ENCODE results near the gene ARHGAP26. TPM values are rescaled to one million over a fixed set of nuclear protein-coding genes. Genes with fewer than 3 reads are reported as not detected.

Gene ARHGAP26
- total RNA-seq, 1 experiment from 2014 or later = 65.5 TPM

DNA sequence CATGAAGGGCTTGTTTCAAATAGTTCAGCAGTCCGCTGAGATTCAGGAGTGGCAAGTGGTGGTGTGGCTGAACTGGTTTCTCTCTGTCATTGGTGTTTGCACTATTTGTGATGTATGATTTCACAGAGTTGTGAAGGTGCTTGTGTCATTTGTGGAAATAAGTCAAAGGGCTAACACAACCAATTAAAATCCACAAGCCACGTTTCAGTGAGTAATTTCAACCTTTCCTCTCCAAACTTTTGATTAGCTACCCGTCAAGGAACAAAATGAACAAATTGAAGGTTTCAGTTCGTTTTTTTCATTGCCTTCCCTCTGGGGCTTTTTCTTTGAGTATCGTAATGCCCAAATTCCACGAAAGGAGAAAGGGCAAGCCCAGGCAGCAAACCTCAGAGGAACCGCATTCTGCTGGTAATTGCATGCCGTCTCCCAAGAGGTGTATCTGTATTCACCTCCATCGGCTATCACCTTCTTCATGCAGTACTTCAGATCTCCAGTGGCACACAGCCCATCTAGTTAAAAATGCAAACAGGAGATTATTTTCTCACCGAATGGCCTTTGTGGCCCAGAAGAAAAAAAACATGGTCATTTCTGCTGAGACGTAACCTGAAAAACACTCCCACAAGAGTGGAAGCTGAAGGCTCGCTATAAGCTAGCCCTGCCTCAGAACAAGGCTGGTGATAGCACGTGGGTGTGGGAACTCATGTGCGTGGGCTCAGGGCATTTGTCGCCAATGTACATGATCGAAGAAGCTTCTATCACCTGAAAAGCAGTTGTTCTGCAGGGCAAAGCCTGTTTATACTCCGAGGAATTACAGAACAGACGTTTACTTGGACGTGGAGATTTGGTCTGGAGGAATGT, 436.2 kb downstream of the ARHGAP26 start:
- no TSS peak for BruUV-seq (replicated peaks)
- TF ChIP-seq, protein P1, sequence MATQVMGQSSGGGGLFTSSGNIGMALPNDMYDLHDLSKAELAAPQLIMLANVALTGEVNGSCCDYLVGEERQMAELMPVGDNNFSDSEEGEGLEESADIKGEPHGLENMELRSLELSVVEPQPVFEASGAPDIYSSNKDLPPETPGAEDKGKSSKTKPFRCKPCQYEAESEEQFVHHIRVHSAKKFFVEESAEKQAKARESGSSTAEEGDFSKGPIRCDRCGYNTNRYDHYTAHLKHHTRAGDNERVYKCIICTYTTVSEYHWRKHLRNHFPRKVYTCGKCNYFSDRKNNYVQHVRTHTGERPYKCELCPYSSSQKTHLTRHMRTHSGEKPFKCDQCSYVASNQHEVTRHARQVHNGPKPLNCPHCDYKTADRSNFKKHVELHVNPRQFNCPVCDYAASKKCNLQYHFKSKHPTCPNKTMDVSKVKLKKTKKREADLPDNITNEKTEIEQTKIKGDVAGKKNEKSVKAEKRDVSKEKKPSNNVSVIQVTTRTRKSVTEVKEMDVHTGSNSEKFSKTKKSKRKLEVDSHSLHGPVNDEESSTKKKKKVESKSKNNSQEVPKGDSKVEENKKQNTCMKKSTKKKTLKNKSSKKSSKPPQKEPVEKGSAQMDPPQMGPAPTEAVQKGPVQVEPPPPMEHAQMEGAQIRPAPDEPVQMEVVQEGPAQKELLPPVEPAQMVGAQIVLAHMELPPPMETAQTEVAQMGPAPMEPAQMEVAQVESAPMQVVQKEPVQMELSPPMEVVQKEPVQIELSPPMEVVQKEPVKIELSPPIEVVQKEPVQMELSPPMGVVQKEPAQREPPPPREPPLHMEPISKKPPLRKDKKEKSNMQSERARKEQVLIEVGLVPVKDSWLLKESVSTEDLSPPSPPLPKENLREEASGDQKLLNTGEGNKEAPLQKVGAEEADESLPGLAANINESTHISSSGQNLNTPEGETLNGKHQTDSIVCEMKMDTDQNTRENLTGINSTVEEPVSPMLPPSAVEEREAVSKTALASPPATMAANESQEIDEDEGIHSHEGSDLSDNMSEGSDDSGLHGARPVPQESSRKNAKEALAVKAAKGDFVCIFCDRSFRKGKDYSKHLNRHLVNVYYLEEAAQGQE (IDR thresholded peaks at IDR 0.05; ENCODE audit: insufficient read depth in 1 of 2, low read depth in 2 of 2, low read length in 1 of 2) = no peak
- H3K4me1 ChIP-seq (ENCODE audit: control insufficient read depth, insufficient read depth, low read length) = peaks cover 3% of the 10 kb centered on the region; the same call in 1 of the 2 replicates
- in situ Hi-C loops (cut with HindIII; ENCODE audit: low pct_unique_long_range_greater_than_20kb, low sequenced_read_pairs) (no loop called here), intact Hi-C loops (cut with micrococcal nuclease; ENCODE audit: unreplicated experiment) (no loop called here)
- ChIA-PET CTCF (no interaction called here), POLR2A (no interaction called here)
- no peaks in the 10 kb centered on the region for H3K9me3 ChIP-seq (ENCODE audit: control insufficient read depth, insufficient read depth, low read depth, low read length)
- H3K27ac ChIP-seq (ENCODE audit: low read length) = no peak overlapping the region
- H3K27me3 ChIP-seq (ENCODE audit: control insufficient read depth, insufficient read depth, low read length) = no peaks in the 10 kb centered on the region
- no peak for DNase-seq (ENCODE audit: low read depth, low spot score)
- ATAC-seq = no peak
- no peak overlapping the region for H3K4me3 ChIP-seq (ENCODE audit: low read depth in 2 of 2, low read length in 2 of 2)
- H3K36me3 ChIP-seq (ENCODE audit: control insufficient read depth, insufficient read depth, low read length) = no peaks in the 10 kb centered on the region

DNA sequence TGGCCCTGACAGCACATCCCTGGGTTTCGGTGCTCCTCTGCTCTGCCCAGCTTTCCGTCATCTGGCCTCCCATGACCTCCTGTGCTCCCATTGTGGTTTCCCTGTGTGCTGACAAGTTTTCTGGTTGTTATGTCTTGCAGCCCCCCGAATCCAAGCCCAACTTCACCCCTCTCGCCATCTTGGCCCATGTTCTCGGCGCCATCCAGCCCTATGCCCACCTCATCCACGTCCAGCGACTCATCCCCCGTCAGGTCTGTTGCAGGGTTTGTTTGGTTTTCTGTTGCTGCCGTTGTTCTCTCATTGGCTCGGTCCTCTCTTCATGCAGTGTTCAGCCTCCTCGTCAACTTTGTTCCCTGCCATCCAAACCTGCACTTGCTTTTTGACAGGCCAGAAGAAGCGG, 436.9 kb downstream of the ARHGAP26 start:
- H3K27ac ChIP-seq (ENCODE audit: low read length) = no peak overlapping the region
- in situ Hi-C loops (cut with HindIII; ENCODE audit: low pct_unique_long_range_greater_than_20kb, low sequenced_read_pairs) (no loop called here), intact Hi-C loops (cut with micrococcal nuclease; ENCODE audit: unreplicated experiment) (no loop called here)
- no TSS peak for BruUV-seq (replicated peaks)
- H3K27me3 ChIP-seq (ENCODE audit: control insufficient read depth, insufficient read depth, low read length) = no peaks in the 10 kb centered on the region
- DNase-seq (ENCODE audit: low read depth, low spot score) = no peak
- ChIA-PET POLR2A (no interaction called here), CTCF (no interaction called here)
- H3K4me1 ChIP-seq (ENCODE audit: control insufficient read depth, insufficient read depth, low read length) = peaks cover 3% of the 10 kb centered on the region; the same call in 1 of the 2 replicates
- H3K36me3 ChIP-seq (ENCODE audit: control insufficient read depth, insufficient read depth, low read length) = no peaks in the 10 kb centered on the region
- no peaks in the 10 kb centered on the region for H3K9me3 ChIP-seq (ENCODE audit: control insufficient read depth, insufficient read depth, low read depth, low read length)
- no peak overlapping the region for H3K4me3 ChIP-seq (ENCODE audit: low read depth in 2 of 2, low read length in 2 of 2)
- no peak for ATAC-seq
- no peak for TF ChIP-seq TCF7L2 (IDR thresholded peaks at IDR 0.05; ENCODE audit: low read depth, low read length)
- TF ChIP-seq, protein P2, sequence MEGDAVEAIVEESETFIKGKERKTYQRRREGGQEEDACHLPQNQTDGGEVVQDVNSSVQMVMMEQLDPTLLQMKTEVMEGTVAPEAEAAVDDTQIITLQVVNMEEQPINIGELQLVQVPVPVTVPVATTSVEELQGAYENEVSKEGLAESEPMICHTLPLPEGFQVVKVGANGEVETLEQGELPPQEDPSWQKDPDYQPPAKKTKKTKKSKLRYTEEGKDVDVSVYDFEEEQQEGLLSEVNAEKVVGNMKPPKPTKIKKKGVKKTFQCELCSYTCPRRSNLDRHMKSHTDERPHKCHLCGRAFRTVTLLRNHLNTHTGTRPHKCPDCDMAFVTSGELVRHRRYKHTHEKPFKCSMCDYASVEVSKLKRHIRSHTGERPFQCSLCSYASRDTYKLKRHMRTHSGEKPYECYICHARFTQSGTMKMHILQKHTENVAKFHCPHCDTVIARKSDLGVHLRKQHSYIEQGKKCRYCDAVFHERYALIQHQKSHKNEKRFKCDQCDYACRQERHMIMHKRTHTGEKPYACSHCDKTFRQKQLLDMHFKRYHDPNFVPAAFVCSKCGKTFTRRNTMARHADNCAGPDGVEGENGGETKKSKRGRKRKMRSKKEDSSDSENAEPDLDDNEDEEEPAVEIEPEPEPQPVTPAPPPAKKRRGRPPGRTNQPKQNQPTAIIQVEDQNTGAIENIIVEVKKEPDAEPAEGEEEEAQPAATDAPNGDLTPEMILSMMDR (IDR thresholded peaks at IDR 0.05) = no peak
- no peak for TF ChIP-seq SIN3A (IDR thresholded peaks at IDR 0.05; ENCODE audit: borderline replicate concordance, insufficient read depth, low read depth, low read length)
- TF ChIP-seq POLR2AphosphoS5 (IDR thresholded peaks at IDR 0.05; ENCODE audit: low read depth, low read length) = no peak
- TF ChIP-seq, protein P1 (IDR thresholded peaks at IDR 0.05; ENCODE audit: insufficient read depth in 1 of 2, low read depth in 2 of 2, low read length in 1 of 2) = no peak
